HL-60 (cell line): ENCODE measurements around the gene TUBB3.

Source experiments
- DNase-seq, 2 experiments: peaks; one replicate each; pipeline ENCODE4 v3.0.0-alpha.2; 2010 to 2020; ENCODE audit warnings: low read depth in 1 of 2, low spot score in 1 of 2
- H3K27ac ChIP-seq: fragments of 250-450 bp; sonication (Bioruptor Pico); replicated peaks from 2 replicates; pipeline ENCODE4 v1.5.1; 2020; ENCODE audit warnings: mild to moderate bottlenecking, moderate library complexity
- H3K27me3 ChIP-seq: fragments of 250-450 bp; sonication (Bioruptor Pico); 2 replicates; pipeline ENCODE4 v1.5.1; 2021; ENCODE audit warnings: mild to moderate bottlenecking, moderate library complexity; ENCODE audit not compliant: insufficient read depth, poor library complexity, severe bottlenecking
- H3K4me3 ChIP-seq: replicated peaks from 2 replicates; pipeline ENCODE4 v1.5.1; 2011; ENCODE audit warnings: mild to moderate bottlenecking, control low read depth, low read length; ENCODE audit not compliant: insufficient read depth
- CTCF ChIP-seq: IDR thresholded peaks from one replicate; pipeline ENCODE4 v1.5.1; 2011; ENCODE audit warnings: low read length, control low read depth, inconsistent platforms; ENCODE audit not compliant: insufficient read depth
- GABPA ChIP-seq: IDR thresholded peaks from 2 replicates; pipeline ENCODE4 v1.6.1; 2012; ENCODE audit warnings: low read depth
- POLR2AphosphoS5 ChIP-seq: IDR thresholded peaks from 2 replicates; pipeline ENCODE4 v1.6.1; 2012; ENCODE audit warnings: low read depth
- REST ChIP-seq: IDR thresholded peaks from 2 replicates; pipeline ENCODE4 v1.6.1; 2012; ENCODE audit warnings: low read depth; ENCODE audit not compliant: insufficient replicate concordance
- SPI1 ChIP-seq: IDR thresholded peaks from 2 replicates; pipeline ENCODE4 v1.6.1; 2012; ENCODE audit warnings: low read depth, mild to moderate bottlenecking, borderline replicate concordance

The TUBB3 gene

GRCh38 chr16:89890200-89890599 is 32.9 kb upstream of the TUBB3 start:
- TF ChIP-seq GABPA (no peak), POLR2AphosphoS5 (no peak), REST (no peak), CTCF (no peak), SPI1 (no peak)
- H3K27ac ChIP-seq: no peak overlapping the region
- DNase-seq: no peak
- H3K4me3 ChIP-seq: no peak overlapping the region
- H3K27me3 ChIP-seq: no peaks in the 10 kb centered on the region

GRCh38 chr16:89890886-89891657 is 32.1 kb upstream of the TUBB3 start:
- DNase-seq: no peak
- TF ChIP-seq POLR2AphosphoS5 (no peak), REST (no peak), CTCF (no peak), GABPA (no peak), SPI1 (no peak)
- Histone ChIP-seq H3K27me3 (no peaks in the 10 kb centered on the region), H3K27ac (no peak overlapping the region), H3K4me3 (no peak overlapping the region)

- no peaks in the 10 kb centered on the region for H3K27me3 ChIP-seq
- DNase-seq: no peak
- TF ChIP-seq REST (no peak), CTCF (no peak), SPI1 (no peak)
- H3K27ac ChIP-seq: no peak overlapping the region
- no peak overlapping the region for H3K4me3 ChIP-seq
Observed at GRCh38 chr16:89892055-89892630, 31.0 kb upstream of the TUBB3 start.
